HCT116 (cell line): Measurements from ENCODE around the gene CHKA.

Source experiments
- RAD21 ChIP-seq: IDR thresholded peaks from 2 replicates; pipeline ENCODE4 v1.6.1; 2012; ENCODE audit warnings: low read depth, mild to moderate bottlenecking
- TCF7L2 ChIP-seq: IDR thresholded peaks from 2 replicates; pipeline ENCODE4 v1.7.0; 2011; ENCODE audit warnings: borderline replicate concordance, inconsistent platforms; ENCODE audit not compliant: insufficient read depth, insufficient read length; ENCODE audit errors: extremely low read depth

GRCh38 chr11:68020575-68020974 lies 100.6 kb downstream of the CHKA start:
- TF ChIP-seq RAD21 = no peak
- no peak for TF ChIP-seq TCF7L2
